HG03060 (cell line): ENCODE data around the gene A1BG.
A peak's percentile ranks its signal among the peaks of the same experiment; 100 is the strongest.
"Not testable (repeated sequence)": the region's sequence is repeated elsewhere in the genome, so short reads cannot be mapped to it uniquely, and the experiment has no call there.

Experiments used
- ATAC-seq: cut with Tn5 transposase; IDR thresholded peaks from one replicate; pipeline ENCODE4 v1.9.1; 2021; ENCODE audit warnings: low read depth, moderate number of reproducible peaks; ENCODE audit not compliant: unreplicated experiment

Gene A1BG

GRCh38 chr19:58362272-58362994 is 9.1 kb upstream of the A1BG start, which contains the start of gene ZNF497:
ZNF497 (minus strand) TSS chr19:58362751; CDS start chr19:58357635, 5,116 bp downstream.
- ATAC-seq, result peak; percentile 64

DNA sequence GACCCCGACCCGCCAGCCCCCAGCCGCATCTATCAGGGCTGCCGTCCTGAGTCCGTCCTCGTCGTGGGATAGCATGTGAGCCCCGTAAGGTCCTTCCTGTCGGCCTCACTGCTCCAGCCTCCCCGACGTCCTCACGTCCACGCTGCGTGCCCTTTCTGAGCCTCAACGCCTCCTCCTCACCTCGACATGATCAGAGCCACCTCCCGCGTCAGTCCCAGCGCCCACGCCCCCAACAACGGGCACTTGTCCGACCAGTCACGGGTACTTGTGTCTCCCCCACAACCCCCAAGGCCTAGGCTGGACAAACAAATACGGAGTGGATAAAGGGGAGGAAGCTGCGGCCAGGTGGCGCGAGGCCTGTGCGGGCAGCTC is 8.6 kb upstream of the A1BG start:
- peak; percentile 7 for ATAC-seq

DNA sequence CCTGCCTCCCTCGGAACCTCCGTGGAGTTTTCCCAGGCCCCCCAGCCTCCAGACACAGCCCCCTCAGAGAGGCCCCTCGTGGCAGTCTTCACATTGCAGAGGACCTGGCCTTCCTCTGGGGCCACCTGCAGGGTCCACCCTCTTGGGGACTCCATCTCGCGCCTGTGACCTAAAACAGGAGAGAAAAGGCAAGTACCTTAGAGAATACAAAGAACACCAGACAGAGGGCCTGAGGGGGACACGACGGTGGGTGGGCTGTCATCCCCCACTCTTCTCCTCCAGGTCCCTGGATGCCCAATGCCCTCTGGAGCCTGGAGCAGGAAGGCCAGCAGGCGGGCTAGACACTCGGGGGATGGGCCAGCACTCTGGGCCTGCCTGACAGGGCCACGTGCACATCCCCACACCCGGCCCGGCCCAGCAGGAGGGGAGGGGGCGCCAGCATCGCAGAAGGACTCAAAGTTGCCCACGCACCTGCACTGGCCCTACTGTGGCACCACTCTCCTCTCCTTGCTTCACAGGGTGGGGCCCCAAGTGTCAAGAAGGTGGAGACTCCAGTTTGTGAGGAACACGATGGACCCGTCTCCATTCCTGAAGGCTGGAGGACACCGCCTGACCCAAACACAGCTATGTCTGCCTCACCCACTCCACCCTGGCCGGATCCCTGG is 4.3 kb upstream of the A1BG start:
- ATAC-seq, result no peak

GRCh38 chr19:58356766-58357480 is 3.6 kb upstream of the A1BG start:
- no peak for ATAC-seq

DNA sequence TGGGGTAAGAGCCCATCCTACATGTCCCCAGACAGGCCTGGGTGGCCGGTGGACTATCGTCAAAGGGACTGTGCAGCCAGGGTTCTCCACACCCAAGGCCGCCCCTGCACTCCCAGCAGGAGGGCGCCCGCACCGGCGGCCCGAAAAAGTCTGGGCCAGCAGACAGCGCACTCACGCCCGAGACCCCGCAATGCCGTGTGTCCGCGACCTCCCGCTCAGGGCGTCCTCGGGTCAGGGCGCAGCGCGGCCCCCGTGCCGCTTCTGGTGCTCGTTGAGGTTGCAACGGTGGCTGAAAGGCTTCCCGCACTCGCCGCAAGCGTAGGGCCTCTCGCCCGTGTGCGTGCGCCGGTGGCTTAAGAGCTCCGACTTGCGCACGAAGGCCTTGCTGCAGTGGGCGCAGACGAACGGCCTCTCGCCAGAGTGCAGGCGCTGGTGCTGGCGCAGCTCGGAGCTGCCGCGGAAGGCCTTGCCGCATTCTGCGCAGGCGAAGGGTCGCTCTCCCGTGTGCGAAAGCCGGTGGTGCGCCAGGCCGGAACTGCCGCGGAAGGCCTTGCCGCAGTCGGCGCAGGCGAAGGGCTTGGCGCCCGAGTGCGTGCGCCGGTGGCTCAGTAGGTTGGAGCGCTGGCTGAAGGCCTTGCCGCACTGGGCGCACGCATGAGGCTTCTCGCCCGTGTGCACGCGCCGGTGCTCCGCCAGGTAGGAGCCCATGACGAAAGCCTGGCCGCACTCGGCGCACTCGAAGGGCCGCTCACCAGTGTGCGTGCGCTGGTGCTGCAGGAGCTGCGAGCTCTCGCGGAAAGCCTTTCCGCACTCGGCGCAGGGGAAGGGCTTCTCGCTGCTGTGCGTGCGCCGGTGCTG is 2.8 kb upstream of the A1BG start:
- no peak for ATAC-seq

DNA sequence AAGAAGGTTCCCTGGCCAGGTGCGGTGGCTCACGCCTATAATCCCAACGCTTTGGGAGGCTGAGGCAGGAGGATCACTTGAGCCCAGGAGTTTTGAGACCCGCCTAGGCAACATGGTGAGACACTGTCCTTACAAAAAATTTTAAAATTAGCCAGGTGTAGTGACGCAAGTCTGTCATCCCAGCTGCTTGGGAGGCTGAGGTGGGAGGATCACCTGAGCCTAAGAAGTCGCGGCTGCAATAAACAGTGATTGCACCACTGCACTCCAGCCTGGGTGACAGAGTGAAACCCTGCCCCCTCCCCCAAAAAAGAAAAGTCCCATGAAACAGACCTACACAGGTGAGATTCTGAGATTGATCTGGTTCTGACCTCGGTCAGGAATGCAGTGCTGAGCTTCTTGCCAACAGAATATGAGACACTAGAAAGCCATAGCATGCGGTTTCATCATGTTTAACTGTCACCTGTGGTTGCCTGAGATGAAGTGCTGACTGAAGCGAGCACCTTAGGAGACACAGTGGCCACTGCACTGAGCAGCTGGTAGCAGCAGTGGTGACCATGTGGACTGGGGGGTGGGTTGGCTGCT is 2.0 kb upstream of the A1BG start:
- ATAC-seq, result no peak

GRCh38 chr19:58354478-58355030 is 1.3 kb upstream of the A1BG start:
- ATAC-seq, result no peak

DNA sequence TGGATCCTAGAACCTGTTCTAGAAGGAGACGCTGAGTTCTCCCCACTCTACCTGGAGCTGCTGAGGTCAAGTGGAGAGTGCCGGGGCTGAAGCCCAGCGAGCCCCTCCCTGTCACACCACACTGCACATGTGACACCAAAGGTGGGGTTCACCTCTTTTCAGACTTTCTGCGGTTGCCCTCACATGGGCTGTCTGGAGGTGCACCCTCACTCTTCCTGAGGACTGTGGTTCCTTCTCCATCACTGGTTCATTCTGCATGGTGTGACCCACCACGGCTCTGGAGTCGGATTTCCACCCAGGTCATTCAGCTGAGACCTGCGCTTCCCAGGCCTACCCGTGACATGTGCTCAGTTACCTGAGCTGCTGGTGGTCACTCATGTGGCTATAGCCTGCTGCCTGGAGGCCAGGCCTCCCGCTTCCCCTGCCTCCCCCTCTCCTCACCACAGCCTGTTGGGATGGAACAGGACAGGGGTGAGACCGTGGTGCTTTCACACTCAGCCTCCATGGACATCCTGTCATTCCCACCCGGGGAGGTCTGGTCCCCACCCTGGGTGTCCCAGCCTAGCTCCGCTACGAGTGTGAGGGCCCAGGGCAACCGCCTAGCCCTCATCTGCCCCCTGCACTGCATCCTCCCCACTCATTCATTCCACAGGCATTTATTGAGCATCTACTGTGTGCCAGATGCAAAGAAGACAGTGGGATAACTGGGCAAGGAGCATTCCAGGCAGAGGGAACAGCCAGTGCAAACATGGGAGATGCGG is 605 bp upstream of the A1BG start:
- no peak for ATAC-seq

DNA sequence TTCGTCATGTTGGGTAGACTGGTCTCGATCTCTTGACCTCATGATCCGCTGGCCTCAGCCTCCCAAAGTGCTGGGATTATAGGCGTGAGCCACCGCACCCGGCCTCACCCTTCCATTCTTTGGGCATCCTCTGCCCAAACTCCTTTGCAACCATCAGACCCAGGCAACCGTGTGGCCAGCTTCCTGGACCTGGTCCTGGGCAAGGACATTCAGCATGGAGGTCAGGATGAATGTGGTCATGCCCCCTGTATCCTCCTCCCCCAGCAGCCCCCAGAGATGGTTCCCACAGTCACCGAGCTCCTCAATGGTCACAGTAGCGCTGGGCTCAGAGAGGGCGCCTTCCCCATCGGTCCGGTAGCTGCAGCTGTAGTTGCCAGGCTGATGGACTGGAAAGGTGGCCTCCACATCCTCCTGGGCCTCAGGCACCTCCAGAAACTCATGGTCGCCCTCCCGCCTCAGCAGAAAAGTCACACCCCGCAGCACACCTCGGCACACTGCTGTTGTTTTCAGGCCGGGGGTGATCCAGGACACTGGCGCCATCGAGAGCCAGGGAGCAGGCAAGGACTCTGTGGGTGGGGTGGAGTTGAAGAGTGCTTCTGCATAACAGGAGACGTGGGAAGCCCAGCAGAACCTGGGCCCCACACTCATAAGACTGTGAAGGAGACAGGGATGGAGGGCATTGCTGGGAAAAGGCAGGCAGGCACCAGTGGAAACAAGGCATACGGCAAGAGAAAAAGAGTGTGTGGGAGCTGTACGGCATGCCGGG is 1.1 kb downstream of the A1BG start:
- no peak for ATAC-seq

- no peak for ATAC-seq
Measured at GRCh38 chr19:58351558-58351878, 1.8 kb downstream of the A1BG start.

- ATAC-seq, result no peak
Measured at GRCh38 chr19:58350871-58351557, 2.3 kb downstream of the A1BG start.

DNA sequence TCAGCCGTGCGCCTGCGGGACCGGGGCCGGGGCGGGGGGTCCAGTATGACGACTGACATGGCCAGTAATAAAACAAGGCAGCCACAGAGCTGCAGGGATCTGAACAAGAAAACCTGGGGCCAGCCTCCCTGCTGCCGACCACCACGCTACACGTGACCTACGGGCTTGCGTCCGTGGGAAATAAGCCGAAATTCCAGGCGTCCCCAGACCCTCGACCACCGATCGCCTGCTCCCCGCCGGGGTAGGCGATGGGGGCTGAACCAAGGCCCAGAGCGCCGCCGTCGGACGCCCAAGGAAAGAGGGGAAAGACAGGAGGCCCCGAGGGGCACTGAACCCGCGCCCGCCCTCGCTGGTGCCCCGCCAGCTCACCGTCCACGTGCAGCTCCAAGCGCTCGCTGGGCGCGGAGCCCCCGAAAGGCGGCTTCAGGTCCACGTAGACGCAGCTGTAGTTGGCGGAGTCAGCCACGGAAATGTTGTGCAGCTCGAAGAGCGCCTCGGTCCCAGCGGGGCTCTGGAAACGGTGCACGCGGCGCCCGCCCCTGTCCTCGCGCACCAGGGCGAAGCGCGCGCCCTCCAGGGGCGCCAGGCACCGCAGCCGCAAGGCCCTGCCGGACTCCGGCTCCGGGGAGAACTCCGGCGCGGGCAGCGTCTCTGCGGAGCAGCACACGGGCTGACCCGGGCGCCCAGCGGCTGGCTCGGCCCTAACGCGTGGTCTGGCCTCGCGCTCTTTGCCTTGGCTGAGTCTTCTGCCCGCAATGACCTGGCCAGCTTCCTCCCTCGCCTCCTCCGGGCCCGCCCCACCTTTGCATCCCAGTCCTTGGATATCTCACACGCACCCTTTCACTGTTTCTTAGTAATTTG is 3.1 kb downstream of the A1BG start:
- no peak for ATAC-seq

- ATAC-seq, result no peak
Measured at GRCh38 chr19:58349590-58349989, 3.7 kb downstream of the A1BG start.

DNA sequence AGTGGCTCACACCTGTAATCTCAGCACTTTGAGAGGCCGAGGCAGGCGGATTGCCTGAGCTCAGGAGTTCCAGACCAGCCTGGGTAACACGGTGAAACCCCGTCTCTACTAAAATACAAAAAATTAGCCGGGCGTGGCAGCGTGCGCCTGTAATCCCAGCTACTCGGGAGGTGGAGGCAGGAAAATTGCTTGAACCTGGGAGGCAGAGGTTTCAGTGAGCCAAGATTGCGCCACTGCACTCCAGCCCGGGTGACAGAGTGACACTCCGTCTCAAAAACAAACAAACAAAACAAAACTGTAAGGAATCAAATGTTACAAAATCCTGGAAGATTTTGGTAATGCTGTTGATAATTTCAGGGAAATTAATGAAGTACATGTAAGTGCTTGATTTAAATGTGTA is 5.2 kb downstream of the A1BG start:
- not testable (repeated sequence) for ATAC-seq

GRCh38 chr19:58346961-58347929 is 6.0 kb downstream of the A1BG start:
- ATAC-seq, result no peak

DNA sequence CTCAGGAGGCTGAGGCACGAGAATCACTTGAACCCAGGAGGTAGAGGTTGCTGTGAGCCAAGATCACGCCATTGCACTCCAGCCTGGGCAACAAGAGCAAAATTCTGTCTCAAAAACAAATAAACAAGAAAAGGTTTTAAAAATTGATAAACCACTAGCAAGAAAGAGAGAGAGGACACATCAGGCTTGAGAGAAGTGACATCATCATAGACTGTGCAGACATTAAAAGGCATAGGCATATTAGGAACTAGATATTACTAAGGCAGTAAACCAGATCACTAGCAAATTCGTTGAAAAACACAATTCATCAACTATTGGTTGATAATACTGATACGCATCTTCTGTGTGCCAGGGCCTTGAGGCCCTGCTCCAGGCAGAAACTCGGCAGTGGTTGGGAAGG is 7.7 kb downstream of the A1BG start:
- ATAC-seq, result no peak
